Neural cell (in vitro differentiated cells): ENCODE measurements around the gene MRGPRD. TPM values are rescaled to one million over a fixed set of nuclear protein-coding genes. Genes with fewer than 3 reads are reported as not detected.

ENCODE experiments used
- H2AFZ ChIP-seq: fragments of 200-600, 300-800 bp; sonication (generic), shearing (Covaris generic); 2 replicates; pipeline ENCODE4 v1.6.0; 2014; ENCODE audit warnings: low read depth, mild to moderate bottlenecking, antibody characterized with exemption, low read length, moderate library complexity
- H3F3A ChIP-seq: fragments of 200-600 bp; shearing (Covaris generic); 2 replicates; pipeline ENCODE4 v1.6.1; 2016; ENCODE audit warnings: mild to moderate bottlenecking, moderate library complexity, mixed read lengths, antibody characterized with exemption, low read length; ENCODE audit not compliant: insufficient read depth, poor library complexity, severe bottlenecking
- H3K27ac ChIP-seq: fragments of 200-600, 300-800 bp; sonication (generic), shearing (Covaris generic); 2 replicates; pipeline ENCODE4 v1.5.1; 2014; ENCODE audit warnings: mild to moderate bottlenecking, low read length, moderate library complexity
- H3K27me3 ChIP-seq: fragments of 300-800, 200-600 bp; sonication (generic), shearing (Covaris generic); 2 replicates; pipeline ENCODE4 v1.6.0; 2014; ENCODE audit warnings: mild to moderate bottlenecking, low read depth, low read length, moderate library complexity; ENCODE audit not compliant: insufficient read depth
- H3K36me3 ChIP-seq: fragments of 300-800, 200-600 bp; sonication (generic), shearing (Covaris generic); 2 replicates; pipeline ENCODE4 v1.5.1; 2014; ENCODE audit warnings: mild to moderate bottlenecking, antibody characterized with exemption, low read length, moderate library complexity; ENCODE audit not compliant: insufficient read depth
- H3K4me2 ChIP-seq: fragments of 300-800, 200-600 bp; sonication (generic), shearing (Covaris generic); 2 replicates; pipeline ENCODE4 v1.6.0; 2014; ENCODE audit warnings: mild to moderate bottlenecking, low read length
- H3K4me3 ChIP-seq: fragments of 300-800, 200-600 bp; sonication (generic), shearing (Covaris generic); 2 replicates; pipeline ENCODE4 v1.5.1; 2014; ENCODE audit warnings: mild to moderate bottlenecking, low read length, moderate library complexity
- H3K79me2 ChIP-seq: fragments of 200-600 bp; shearing (Covaris generic); replicated peaks from 2 replicates; pipeline ENCODE4 v1.6.0; 2014; ENCODE audit warnings: mild to moderate bottlenecking, low read length, moderate library complexity; ENCODE audit not compliant: insufficient read depth
- H3K9ac ChIP-seq: fragments of 300-800, 200-600 bp; sonication (generic), shearing (Covaris generic); 2 replicates; pipeline ENCODE4 v1.6.1; 2016; ENCODE audit warnings: mild to moderate bottlenecking, low read length, mixed read lengths
- H3K9me2 ChIP-seq: fragments of 200-600 bp; shearing (Covaris generic); 2 replicates; pipeline ENCODE4 v1.6.1; 2016; ENCODE audit warnings: mild to moderate bottlenecking, low read length, mixed read lengths; ENCODE audit not compliant: insufficient read depth
- H3K9me3 ChIP-seq: fragments of 200-600, 300-800 bp; sonication (generic), shearing (Covaris generic); 2 replicates; pipeline ENCODE4 v1.6.1; 2016; ENCODE audit warnings: mild to moderate bottlenecking, mixed run types, low read length, moderate library complexity, mixed read lengths
- H4K20me1 ChIP-seq: fragments of 200-600 bp; shearing (Covaris generic); 2 replicates; pipeline ENCODE4 v1.6.1; 2016; ENCODE audit warnings: mild to moderate bottlenecking, mixed run types; ENCODE audit not compliant: insufficient read depth
- EP300 ChIP-seq: fragments of 450-650 bp; conservative IDR thresholded peaks from 2 replicates; pipeline ENCODE4 v1.6.1; 2014; ENCODE audit warnings: antibody characterized with exemption, mild to moderate bottlenecking, moderate library complexity; ENCODE audit not compliant: poor library complexity, severe bottlenecking
- MXI1 ChIP-seq: fragments of 450-650 bp; conservative IDR thresholded peaks from 2 replicates; pipeline ENCODE4 v1.6.1; 2014; ENCODE audit warnings: antibody characterized with exemption, mild to moderate bottlenecking; ENCODE audit not compliant: poor library complexity, severe bottlenecking
- POLR2AphosphoS5 ChIP-seq: IDR thresholded peaks from 2 replicates; pipeline ENCODE4 v1.6.1; 2012
- RAD21 ChIP-seq: fragments of 450-650 bp; conservative IDR thresholded peaks from 2 replicates; pipeline ENCODE4 v1.6.1; 2014; ENCODE audit warnings: antibody characterized with exemption, mild to moderate bottlenecking, moderate library complexity
- TAF1 ChIP-seq: IDR thresholded peaks from 2 replicates; pipeline ENCODE4 v1.6.1; 2012; ENCODE audit warnings: low read depth
- polyA plus RNA-seq: library from polyadenylated mRNA; depleted of rRNA; stranded (reverse); fragments of >200 nt; gene quantifications from 2 replicates; pipeline ENCODE4 v1.2.3, GENCODE V29; 2014
- TF ChIP-seq, protein P1 (sequence below): IDR thresholded peaks from 2 replicates; pipeline ENCODE4 v1.6.1; 2012; ENCODE audit warnings: borderline replicate concordance
- TF ChIP-seq, protein P2 (sequence below): fragments of 450-650 bp; IDR thresholded peaks from 2 replicates; pipeline ENCODE4 v1.5.1; 2014; ENCODE audit warnings: antibody characterized with exemption, mild to moderate bottlenecking, moderate library complexity; ENCODE audit not compliant: poor library complexity, severe bottlenecking

Gene MRGPRD
- polyA plus RNA-seq, 1 donor from 2014 or later = not detected

DNA sequence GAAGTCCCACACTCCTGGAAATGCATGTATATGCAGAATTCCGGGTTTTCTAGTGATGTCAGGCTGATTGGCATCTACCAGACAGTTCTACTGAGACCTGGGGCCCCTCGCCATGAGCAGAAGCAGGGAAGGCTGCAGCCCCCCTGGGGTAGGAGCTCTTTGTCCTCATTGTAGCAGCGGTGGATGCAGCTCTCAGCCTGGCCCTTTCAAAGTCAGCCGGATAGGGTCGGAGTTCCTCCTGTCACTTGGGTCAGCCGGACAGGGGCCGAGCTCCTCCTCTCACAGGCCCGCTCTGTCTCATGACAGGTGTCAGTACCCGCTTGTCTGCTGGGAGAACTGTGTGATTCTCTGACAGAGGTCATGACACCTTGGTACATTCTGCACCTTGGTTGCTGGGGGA is 30.0 kb downstream of the MRGPRD start:
- no peak overlapping the region for H3K27ac ChIP-seq
- TF ChIP-seq, protein P1, sequence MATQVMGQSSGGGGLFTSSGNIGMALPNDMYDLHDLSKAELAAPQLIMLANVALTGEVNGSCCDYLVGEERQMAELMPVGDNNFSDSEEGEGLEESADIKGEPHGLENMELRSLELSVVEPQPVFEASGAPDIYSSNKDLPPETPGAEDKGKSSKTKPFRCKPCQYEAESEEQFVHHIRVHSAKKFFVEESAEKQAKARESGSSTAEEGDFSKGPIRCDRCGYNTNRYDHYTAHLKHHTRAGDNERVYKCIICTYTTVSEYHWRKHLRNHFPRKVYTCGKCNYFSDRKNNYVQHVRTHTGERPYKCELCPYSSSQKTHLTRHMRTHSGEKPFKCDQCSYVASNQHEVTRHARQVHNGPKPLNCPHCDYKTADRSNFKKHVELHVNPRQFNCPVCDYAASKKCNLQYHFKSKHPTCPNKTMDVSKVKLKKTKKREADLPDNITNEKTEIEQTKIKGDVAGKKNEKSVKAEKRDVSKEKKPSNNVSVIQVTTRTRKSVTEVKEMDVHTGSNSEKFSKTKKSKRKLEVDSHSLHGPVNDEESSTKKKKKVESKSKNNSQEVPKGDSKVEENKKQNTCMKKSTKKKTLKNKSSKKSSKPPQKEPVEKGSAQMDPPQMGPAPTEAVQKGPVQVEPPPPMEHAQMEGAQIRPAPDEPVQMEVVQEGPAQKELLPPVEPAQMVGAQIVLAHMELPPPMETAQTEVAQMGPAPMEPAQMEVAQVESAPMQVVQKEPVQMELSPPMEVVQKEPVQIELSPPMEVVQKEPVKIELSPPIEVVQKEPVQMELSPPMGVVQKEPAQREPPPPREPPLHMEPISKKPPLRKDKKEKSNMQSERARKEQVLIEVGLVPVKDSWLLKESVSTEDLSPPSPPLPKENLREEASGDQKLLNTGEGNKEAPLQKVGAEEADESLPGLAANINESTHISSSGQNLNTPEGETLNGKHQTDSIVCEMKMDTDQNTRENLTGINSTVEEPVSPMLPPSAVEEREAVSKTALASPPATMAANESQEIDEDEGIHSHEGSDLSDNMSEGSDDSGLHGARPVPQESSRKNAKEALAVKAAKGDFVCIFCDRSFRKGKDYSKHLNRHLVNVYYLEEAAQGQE = no peak
- TF ChIP-seq MXI1 = no peak
- TF ChIP-seq POLR2AphosphoS5 = no peak
- no peaks in the 10 kb centered on the region for H3K9me3 ChIP-seq
- no peak overlapping the region for H2AFZ ChIP-seq
- H4K20me1 ChIP-seq = no peaks in the 10 kb centered on the region
- H3K9ac ChIP-seq = no peak overlapping the region
- no peaks in the 10 kb centered on the region for H3K36me3 ChIP-seq
- H3F3A ChIP-seq = no peaks in the 10 kb centered on the region
- no peak overlapping the region for H3K4me3 ChIP-seq
- H3K27me3 ChIP-seq = no peaks in the 10 kb centered on the region
- H3K79me2 ChIP-seq = no peaks in the 10 kb centered on the region
- no peaks in the 10 kb centered on the region for H3K9me2 ChIP-seq
- no peak overlapping the region for H3K4me2 ChIP-seq

DNA sequence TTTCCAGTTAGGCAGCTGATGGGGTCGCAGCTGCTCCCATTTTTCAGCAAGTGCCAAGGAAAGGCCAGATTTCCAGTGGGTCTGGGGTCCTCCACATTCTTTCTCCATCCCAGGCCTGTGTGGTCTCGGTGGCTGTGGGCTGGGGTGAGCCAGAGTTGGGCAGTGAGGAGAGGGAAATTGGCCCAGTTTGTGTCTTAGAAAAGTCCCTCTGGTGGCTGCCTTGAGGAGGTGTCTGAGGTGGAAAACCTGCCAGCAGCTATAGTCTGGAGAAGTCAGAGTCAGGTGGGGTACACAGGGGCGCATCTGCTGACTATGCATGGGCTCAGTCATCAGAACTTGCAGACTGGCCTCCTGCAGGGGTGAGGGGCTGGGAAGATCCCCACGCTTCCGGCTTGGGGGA is 30.5 kb downstream of the MRGPRD start:
- no peaks in the 10 kb centered on the region for H3K27me3 ChIP-seq
- no peak for TF ChIP-seq EP300
- TF ChIP-seq, protein P2, sequence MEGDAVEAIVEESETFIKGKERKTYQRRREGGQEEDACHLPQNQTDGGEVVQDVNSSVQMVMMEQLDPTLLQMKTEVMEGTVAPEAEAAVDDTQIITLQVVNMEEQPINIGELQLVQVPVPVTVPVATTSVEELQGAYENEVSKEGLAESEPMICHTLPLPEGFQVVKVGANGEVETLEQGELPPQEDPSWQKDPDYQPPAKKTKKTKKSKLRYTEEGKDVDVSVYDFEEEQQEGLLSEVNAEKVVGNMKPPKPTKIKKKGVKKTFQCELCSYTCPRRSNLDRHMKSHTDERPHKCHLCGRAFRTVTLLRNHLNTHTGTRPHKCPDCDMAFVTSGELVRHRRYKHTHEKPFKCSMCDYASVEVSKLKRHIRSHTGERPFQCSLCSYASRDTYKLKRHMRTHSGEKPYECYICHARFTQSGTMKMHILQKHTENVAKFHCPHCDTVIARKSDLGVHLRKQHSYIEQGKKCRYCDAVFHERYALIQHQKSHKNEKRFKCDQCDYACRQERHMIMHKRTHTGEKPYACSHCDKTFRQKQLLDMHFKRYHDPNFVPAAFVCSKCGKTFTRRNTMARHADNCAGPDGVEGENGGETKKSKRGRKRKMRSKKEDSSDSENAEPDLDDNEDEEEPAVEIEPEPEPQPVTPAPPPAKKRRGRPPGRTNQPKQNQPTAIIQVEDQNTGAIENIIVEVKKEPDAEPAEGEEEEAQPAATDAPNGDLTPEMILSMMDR = no peak
- TF ChIP-seq, protein P1 = no peak
- no peak for TF ChIP-seq RAD21
- TF ChIP-seq TAF1 = no peak
- TF ChIP-seq POLR2AphosphoS5 = no peak
- TF ChIP-seq MXI1 = no peak
- H3K4me3 ChIP-seq = no peak overlapping the region
- no peaks in the 10 kb centered on the region for H4K20me1 ChIP-seq
- no peak overlapping the region for H3K4me2 ChIP-seq
- no peaks in the 10 kb centered on the region for H3K9me3 ChIP-seq
- no peaks in the 10 kb centered on the region for H3K9me2 ChIP-seq
- no peaks in the 10 kb centered on the region for H3K79me2 ChIP-seq
- H3F3A ChIP-seq = no peaks in the 10 kb centered on the region
- no peaks in the 10 kb centered on the region for H3K36me3 ChIP-seq
- no peak overlapping the region for H3K27ac ChIP-seq
- H3K9ac ChIP-seq = no peak overlapping the region
- H2AFZ ChIP-seq = no peak overlapping the region
